SK-N-SH (cell line): ENCODE measurements around the gene EPHX1. TPM values are rescaled to one million over a fixed set of nuclear protein-coding genes. Genes with fewer than 3 reads are reported as not detected.

Experiments
- CTCF ChIA-PET: fragments of 300-600, 350-600 bp; formaldehyde crosslinking; extraction: SDS; loops from one replicate; lab custom pipeline; 2021; lab: Yijun Ruan, JAX
- POLR2A ChIA-PET: fragments of 350-600 bp; sonication (Branson Sonifier 250); formaldehyde crosslinking; extraction: SDS; loops from one replicate; lab custom pipeline; 2020; ENCODE audit warnings: antibody characterized with exemption, inconsistent platforms; lab: Yijun Ruan, JAX
- DNase-seq: peaks from one replicate; pipeline ENCODE4 v3.0.0; 2012
- H2AFZ ChIP-seq: fragments of 200-600 bp; sonication (generic); 2 replicates; pipeline ENCODE4 v1.8.1; 2016; ENCODE audit warnings: antibody characterized with exemption, mild to moderate bottlenecking, low read depth
- H3F3A ChIP-seq: fragments of 200-600 bp; sonication (generic); replicated peaks from 2 replicates; pipeline ENCODE3; 2016; ENCODE audit warnings: antibody characterized with exemption, mild to moderate bottlenecking; ENCODE audit not compliant: insufficient read depth
- H3K27ac ChIP-seq, 2 experiments: fragments of 200-500 bp in 1 of 2; fragments of 200-600 bp in 1 of 2; sonication (Bioruptor generic) in 1 of 2; sonication (generic), shearing (Covaris generic) in 1 of 2; 2 replicates each; pipeline versions ENCODE4 v1.5.1 to v1.6.1; 2014 to 2016; ENCODE audit warnings: low read depth in 2 of 2, inconsistent platforms in 1 of 2, low read length in 1 of 2, mild to moderate bottlenecking in 1 of 2, mixed read lengths in 1 of 2
- H3K27me3 ChIP-seq: fragments of 200-600 bp; sonication (generic), shearing (Covaris generic); 2 replicates; pipeline ENCODE4 v1.6.1; 2016; ENCODE audit warnings: mixed run types; ENCODE audit not compliant: insufficient read depth
- H3K36me3 ChIP-seq, 2 experiments: fragments of 200-500 bp in 1 of 2; fragments of 200-600 bp in 1 of 2; sonication (Bioruptor generic) in 1 of 2; sonication (generic) in 1 of 2; replicated peaks in 1 of 2; 2 replicates each; pipeline versions ENCODE3 to v1.5.1; 2014 to 2016; ENCODE audit warnings: low read length in 1 of 2, mild to moderate bottlenecking in 1 of 2; ENCODE audit not compliant: insufficient read depth in 2 of 2, control insufficient read depth in 1 of 2
- H3K4me1 ChIP-seq, 2 experiments: fragments of 200-500 bp in 1 of 2; fragments of 200-600 bp in 1 of 2; sonication (Bioruptor generic) in 1 of 2; sonication (generic), shearing (Covaris generic) in 1 of 2; 2 replicates each; pipeline versions ENCODE4 v1.5.1 to v1.6.1; 2014 to 2016; ENCODE audit warnings: low read depth in 1 of 2, low read length in 1 of 2, mixed run types in 1 of 2; ENCODE audit not compliant: insufficient read depth in 2 of 2, control insufficient read depth in 1 of 2
- H3K4me2 ChIP-seq: fragments of 200-600 bp; sonication (generic), shearing (Covaris generic); 2 replicates; pipeline ENCODE4 v1.6.1; 2017; ENCODE audit warnings: mixed run types
- H3K4me3 ChIP-seq, 2 experiments: fragments of 200-500 bp in 1 of 2; fragments of 200-600 bp in 1 of 2; sonication (Bioruptor generic) in 1 of 2; sonication (generic), shearing (Covaris generic) in 1 of 2; 2 replicates each; pipeline versions ENCODE4 v1.5.1 to v1.8.1; 2014 to 2016; ENCODE audit warnings: low read depth in 2 of 2, inconsistent platforms in 1 of 2, low read length in 1 of 2, mild to moderate bottlenecking in 1 of 2, mixed read lengths in 1 of 2, moderate library complexity in 1 of 2
- H3K79me2 ChIP-seq: fragments of 200-600 bp; sonication (generic); 2 replicates; pipeline ENCODE4 v1.8.1; 2017; ENCODE audit warnings: mild to moderate bottlenecking; ENCODE audit not compliant: insufficient read depth
- H3K9ac ChIP-seq: fragments of 200-600 bp; sonication (generic); 2 replicates; pipeline ENCODE4 v1.6.1; 2017; ENCODE audit warnings: mixed run types
- H3K9me2 ChIP-seq: fragments of 200-600 bp; sonication (generic); 2 replicates; pipeline ENCODE4 v1.6.1; 2017; ENCODE audit warnings: mixed run types
- H3K9me3 ChIP-seq: fragments of 200-600 bp; sonication (generic); 2 replicates; pipeline ENCODE4 v1.6.1; 2017; ENCODE audit warnings: mixed run types, mild to moderate bottlenecking, moderate library complexity
- H4K20me1 ChIP-seq: fragments of 200-600 bp; sonication (generic); 2 replicates; pipeline ENCODE4 v1.6.1; 2017; ENCODE audit warnings: mild to moderate bottlenecking, mixed run types; ENCODE audit not compliant: insufficient read depth
- CHD2 ChIP-seq: fragments of 150-350 bp; IDR thresholded peaks from 2 replicates; pipeline ENCODE4 v1.6.1; 2018; ENCODE audit warnings: low read length; ENCODE audit not compliant: partially characterized antibody
- ELF1 ChIP-seq: IDR thresholded peaks from 2 replicates; pipeline ENCODE4 v1.4.0; 2012
- EP300 ChIP-seq, 2 experiments: IDR thresholded peaks; 2 replicates each; pipeline versions ENCODE4 v1.4.0 to v1.6.1; 2012; ENCODE audit warnings: borderline replicate concordance in 1 of 2, low read depth in 1 of 2, low read length in 1 of 2
- EZH2phosphoT487 ChIP-seq: fragments of 200-600 bp; sonication (generic); IDR thresholded peaks from 2 replicates; pipeline ENCODE4 v1.6.1; 2017; ENCODE audit warnings: low read depth, mixed run types, mild to moderate bottlenecking, antibody characterized with exemption, moderate library complexity, borderline replicate concordance
- FOXJ3 ChIP-seq: sonication (generic); formaldehyde crosslinking; IDR thresholded peaks from 2 replicates; pipeline ENCODE4 v1.5.1; 2020; ENCODE audit warnings: mild to moderate bottlenecking, missing genetic modification reagents
- FOXM1 ChIP-seq: IDR thresholded peaks from 2 replicates; pipeline ENCODE4 v1.4.0; 2012; ENCODE audit warnings: low read depth, mild to moderate bottlenecking
- GABPA ChIP-seq: IDR thresholded peaks from 2 replicates; pipeline ENCODE4 v1.4.0; 2012; ENCODE audit warnings: low read depth, mild to moderate bottlenecking
- GATA2 ChIP-seq: sonication (generic); formaldehyde crosslinking; IDR thresholded peaks from 2 replicates; pipeline ENCODE4 v1.5.0; 2020; ENCODE audit warnings: mild to moderate bottlenecking, missing genetic modification reagents
- JUND ChIP-seq: IDR thresholded peaks from 2 replicates; pipeline ENCODE4 v1.4.0; 2012
- NFIC ChIP-seq: IDR thresholded peaks from 2 replicates; pipeline ENCODE4 v1.4.0; 2012; ENCODE audit warnings: borderline replicate concordance
- NRF1 ChIP-seq: IDR thresholded peaks from 2 replicates; pipeline ENCODE4 v1.6.1; 2012; ENCODE audit warnings: low read depth, mild to moderate bottlenecking, low read length
- PBX3 ChIP-seq: IDR thresholded peaks from 2 replicates; pipeline ENCODE4; 2012
- POLR2AphosphoS5 ChIP-seq: IDR thresholded peaks from 2 replicates; pipeline ENCODE4 v1.6.1; 2012; ENCODE audit warnings: low read depth, low read length
- RAD21 ChIP-seq: IDR thresholded peaks from 2 replicates; pipeline ENCODE4 v1.6.1; 2012; ENCODE audit warnings: mild to moderate bottlenecking, low read length
- RCOR1 ChIP-seq: fragments of 150-350 bp; IDR thresholded peaks from 2 replicates; pipeline ENCODE4 v1.6.1; 2017; ENCODE audit warnings: antibody characterized with exemption, low read length
- RXRA ChIP-seq: IDR thresholded peaks from 2 replicates; pipeline ENCODE4 v1.4.0; 2012; ENCODE audit warnings: low read depth, mild to moderate bottlenecking, borderline replicate concordance
- SIN3A ChIP-seq: IDR thresholded peaks from 2 replicates; pipeline ENCODE4 v1.6.1; 2012; ENCODE audit warnings: low read depth, mild to moderate bottlenecking, low read length, moderate library complexity, borderline replicate concordance
- SMC3 ChIP-seq: IDR thresholded peaks from 2 replicates; pipeline ENCODE4 v1.6.1; 2012; ENCODE audit warnings: low read depth, low read length, improper control_type of control experiment
- TAF1 ChIP-seq: IDR thresholded peaks from 2 replicates; pipeline ENCODE4 v1.6.1; 2012; ENCODE audit warnings: low read depth, mild to moderate bottlenecking, low read length, moderate library complexity, borderline replicate concordance
- TCF12 ChIP-seq: IDR thresholded peaks from 2 replicates; pipeline ENCODE4 v1.4.0; 2012
- TEAD4 ChIP-seq: IDR thresholded peaks from 2 replicates; pipeline ENCODE4 v1.4.0; 2012; ENCODE audit warnings: mild to moderate bottlenecking, borderline replicate concordance; ENCODE audit not compliant: insufficient read depth
- USF2 ChIP-seq: fragments of 150-350 bp; IDR thresholded peaks from 2 replicates; pipeline ENCODE4 v1.6.1; 2017; ENCODE audit warnings: antibody characterized with exemption, low read length, low read depth, borderline replicate concordance
- YY1 ChIP-seq: IDR thresholded peaks from 2 replicates; pipeline ENCODE4 v1.4.0; 2012; ENCODE audit warnings: low read depth, mild to moderate bottlenecking
- ZBTB33 ChIP-seq: IDR thresholded peaks from 2 replicates; pipeline ENCODE4 v1.4.0; 2012; ENCODE audit warnings: low read depth, borderline replicate concordance
- WGBS: methylation state at CpG from one replicate; pipeline ENCODE4 v1.1.6; 2017; ENCODE audit warnings: low lambda C conversion rate; 5-methylcytosine and 5-hydroxymethylcytosine counted together
- polyA plus RNA-seq, 3 experiments: library from polyadenylated mRNA; depleted of rRNA; stranded (reverse); fragments of >200 nt; gene quantifications; 2 replicates each; pipeline ENCODE4 v1.2.3, GENCODE V29; 2012

The EPHX1 gene
- polyA plus RNA-seq, 1 of the 3 experiments (the other 2 are of a cell fraction) = 45.7 TPM

GRCh38 chr1:225825078-225825477, 15.2 kb downstream of the EPHX1 start (continued):
- TF ChIP-seq RAD21 = no peak

GRCh38 chr1:225825607-225826007, 15.7 kb downstream of the EPHX1 start:
- Histone ChIP-seq H3K9ac (no peak overlapping the region), H3K27me3 (no peaks in the 10 kb centered on the region), H3K27ac (no peak overlapping the region), H3K36me3 (peaks cover 5 to 7% of the 10 kb centered on the region in 2 experiments)
- 93% methylated on average over 7 of the region's 7 CpGs for WGBS
- TF ChIP-seq FOXM1 (no peak), GATA2 (no peak), ZBTB33 (no peak), SMC3 (no peak), YY1 (no peak), NRF1 (no peak), RXRA (no peak), RAD21 (no peak), RCOR1 (no peak), EP300 (IDR thresholded peaks at IDR 0.05; ENCODE audit: borderline replicate concordance in 1 of 2, low read depth in 1 of 2, low read length in 1 of 2) (no peak), TEAD4 (no peak), JUND (no peak), TAF1 (no peak), POLR2AphosphoS5 (no peak), NFIC (no peak), FOXJ3 (CRISPR knock-in tag) (no peak)
- TF ChIP-seq, all 33 proteins: peak for 0
- Histone ChIP-seq H3K9me3 (no peaks in the 10 kb centered on the region), H3K9me2 (no peaks in the 10 kb centered on the region), H2AFZ (no peak overlapping the region), H3K4me1 (peaks cover 0 to 8% of the 10 kb centered on the region in 2 experiments; a peak in 1 of 4 replicates), H4K20me1 (no peaks in the 10 kb centered on the region), H3K4me3 (no peak overlapping the region), H3K4me2 (no peak overlapping the region), H3K79me2 (no peaks in the 10 kb centered on the region), H3F3A (no peaks in the 10 kb centered on the region)
- no peak for DNase-seq
- ChIA-PET CTCF (interaction anchor here (0.9 to 2.1 kb wide), 4 partner anchors 13 to 351 kb away, joined by 3 to 6 read pairs (median 4); partner anchors contain the start of gene SRP9), POLR2A (no interaction called here)

- Histone ChIP-seq H3K9me2 (no peaks in the 10 kb centered on the region), H3K4me3 (no peak overlapping the region), H3K27ac (no peak overlapping the region), H3K4me2 (no peak overlapping the region), H3F3A (no peaks in the 10 kb centered on the region), H2AFZ (no peak overlapping the region), H3K36me3 (peaks cover 11 to 12% of the 10 kb centered on the region in 2 experiments), H3K9ac (no peak overlapping the region), H3K79me2 (no peaks in the 10 kb centered on the region), H4K20me1 (no peaks in the 10 kb centered on the region), H3K4me1 (peaks cover 0 to 8% of the 10 kb centered on the region in 2 experiments; a peak in 1 of 4 replicates), H3K9me3 (no peaks in the 10 kb centered on the region), H3K27me3 (no peaks in the 10 kb centered on the region)
- POLR2A ChIA-PET = no interaction called here
- DNase-seq = no peak
- WGBS = 76% methylated on average over 8 of the region's 8 CpGs
- CTCF ChIA-PET = interaction anchor here (0.6 to 0.7 kb wide), 2 partner anchors 21 to 1124 kb away, joined by 3 read pairs; no protein-coding TSS in a partner anchor
- no peak for TF ChIP-seq SIN3A
- no peak for TF ChIP-seq USF2
- no peak for TF ChIP-seq CHD2
- no peak for TF ChIP-seq RAD21
- TF ChIP-seq PBX3 = no peak
- TF ChIP-seq TCF12 = no peak
- no peak for TF ChIP-seq ELF1
- TF ChIP-seq EZH2phosphoT487 = no peak
- no peak for TF ChIP-seq TEAD4
- no peak for TF ChIP-seq JUND
- no peak for TF ChIP-seq NFIC
- TF ChIP-seq FOXJ3 (CRISPR knock-in tag) = no peak
- TF ChIP-seq GABPA = no peak
These were observed 17.2 kb downstream of the EPHX1 start for GRCh38 chr1:225827076-225827475.
